Muscle layer of colon (tissue), 2 donors: ENCODE results near the gene ARHGEF11.
"Not testable (repeated sequence)": the region's sequence is repeated elsewhere in the genome, so short reads cannot be mapped to it uniquely, and the experiment has no call there.

Experiments
- H3K27ac ChIP-seq: one replicate; pipeline ENCODE4 v1.7.0; 2013; ENCODE audit warnings: low read depth, mild to moderate bottlenecking, low read length, moderate library complexity
- H3K27me3 ChIP-seq, 2 donors: one replicate each; pipeline ENCODE4 v1.7.0; 2013; ENCODE audit warnings: low read length in 2 of 2, mild to moderate bottlenecking in 2 of 2; ENCODE audit not compliant: insufficient read depth in 2 of 2, control insufficient read depth in 1 of 2
- H3K36me3 ChIP-seq: one replicate; pipeline ENCODE4 v1.7.0; 2013; ENCODE audit warnings: mild to moderate bottlenecking, low read length; ENCODE audit not compliant: insufficient read depth
- H3K4me1 ChIP-seq: one replicate; pipeline ENCODE4 v1.7.0; 2013; ENCODE audit warnings: mild to moderate bottlenecking, low read length; ENCODE audit not compliant: insufficient read depth
- H3K4me3 ChIP-seq, 2 donors: one replicate each; pipeline ENCODE4 v1.7.0; 2013; ENCODE audit warnings: low read length in 2 of 2, low read depth in 1 of 2, mild to moderate bottlenecking in 1 of 2, moderate library complexity in 1 of 2
- H3K9ac ChIP-seq: one replicate; pipeline ENCODE4 v1.7.0; 2013; ENCODE audit warnings: low read length
- H3K9me3 ChIP-seq: one replicate; pipeline ENCODE4 v1.7.0; 2013; ENCODE audit warnings: mild to moderate bottlenecking, low read length
- donor health status: abdominal sarcoma.
- donor health status: Adenocarcinoma of cecum.

Gene ARHGEF11

DNA sequence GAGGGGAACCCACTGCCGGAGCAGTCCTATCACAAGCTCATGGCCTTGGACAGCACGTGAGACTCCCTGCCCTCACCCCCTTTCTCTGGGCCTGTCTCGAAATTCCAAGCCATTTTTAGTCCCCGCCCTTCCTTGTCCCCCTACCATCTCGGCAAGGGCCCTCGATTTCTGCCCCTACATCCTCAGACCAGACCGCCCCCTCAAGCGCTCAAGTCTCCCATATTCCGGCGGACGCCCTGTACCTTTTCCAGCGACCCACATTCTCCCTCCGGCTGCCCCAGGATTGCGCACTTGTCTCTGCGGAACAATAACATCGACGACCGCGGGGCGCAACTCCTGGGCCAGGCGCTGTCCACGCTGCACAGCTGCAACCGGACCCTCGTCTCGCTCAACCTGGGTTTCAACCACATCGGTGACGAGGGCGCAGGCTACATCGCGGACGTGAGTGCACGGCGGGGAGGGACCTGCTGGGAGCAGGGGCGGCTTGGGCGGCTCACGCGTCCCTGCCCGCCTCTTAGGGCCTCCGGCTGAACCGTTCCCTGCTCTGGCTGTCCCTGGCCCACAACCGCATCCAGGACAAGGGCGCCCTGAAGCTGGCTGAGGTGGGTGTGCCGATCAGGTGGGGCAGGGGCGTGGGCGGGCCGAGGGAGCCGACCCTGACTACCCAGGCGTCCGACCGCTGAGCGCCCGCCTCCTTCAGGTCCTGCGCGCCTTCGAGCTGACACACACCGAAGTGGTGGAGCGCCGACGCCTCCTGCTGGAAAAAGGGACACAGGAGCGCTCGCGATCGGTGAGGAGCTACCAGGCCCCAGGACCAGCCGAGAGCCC is 118.1 kb downstream of the ARHGEF11 start:
- Histone ChIP-seq H3K36me3 (no peaks in the 10 kb centered on the region), H3K4me3 (no peak overlapping the region), H3K9ac (no peak overlapping the region), H3K27me3 (peaks cover 24 to 71% of the 10 kb centered on the region in 2 donors), H3K4me1 (peaks cover 9% of the 10 kb centered on the region), H3K27ac (no peak overlapping the region), H3K9me3 (no peaks in the 10 kb centered on the region)

DNA sequence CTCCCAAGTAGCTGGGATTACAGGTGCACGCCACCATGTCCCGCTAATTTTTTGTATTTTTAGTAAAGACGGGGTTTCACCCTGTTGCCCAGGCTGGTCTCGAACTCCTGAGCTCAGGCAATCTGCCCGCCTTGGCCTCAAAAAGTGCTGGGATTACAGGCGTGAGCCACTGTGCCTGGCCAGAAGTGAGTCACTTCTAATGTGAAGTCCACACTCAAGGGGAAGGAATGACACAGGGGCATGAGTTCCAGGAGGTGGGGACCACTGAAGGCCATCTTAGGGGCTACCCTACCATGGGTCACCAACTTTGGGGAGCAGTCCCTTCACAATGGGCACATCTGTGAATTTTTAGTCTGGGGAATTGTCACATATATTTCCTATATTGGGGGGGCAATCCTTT is 118.8 kb downstream of the ARHGEF11 start:
- not testable (repeated sequence) for H3K4me3 ChIP-seq, H3K4me1 ChIP-seq, H3K36me3 ChIP-seq, H3K27ac ChIP-seq, H3K9me3 ChIP-seq, H3K9ac ChIP-seq
- H3K27me3 ChIP-seq, result peaks cover 31 to 79% of the 10 kb centered on the region in 2 donors

DNA sequence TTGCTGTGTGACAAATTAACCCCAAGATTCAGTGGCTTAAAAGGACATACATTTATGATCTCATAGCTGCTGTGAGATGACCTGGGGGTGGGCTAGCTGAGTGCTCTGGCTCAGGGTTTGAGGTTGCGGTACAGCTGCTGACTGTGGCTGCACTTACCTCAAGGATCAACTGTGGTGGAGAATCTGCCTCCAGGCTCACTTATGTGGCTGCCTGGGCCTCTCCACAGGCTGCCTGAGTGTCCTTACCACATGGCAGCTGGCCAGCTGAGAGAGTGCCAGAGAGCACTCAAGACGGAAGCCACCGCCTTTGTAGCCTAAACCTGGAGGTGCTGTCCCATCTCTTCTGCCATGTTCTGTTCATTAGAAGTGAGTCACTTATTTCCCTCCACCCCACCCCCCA is 119.4 kb downstream of the ARHGEF11 start:
- Histone ChIP-seq H3K9ac (no peak overlapping the region), H3K4me1 (peaks cover 9% of the 10 kb centered on the region), H3K4me3 (no peak overlapping the region), H3K27me3 (peaks cover 37 to 84% of the 10 kb centered on the region in 2 donors), H3K9me3 (no peaks in the 10 kb centered on the region), H3K27ac (no peak overlapping the region), H3K36me3 (no peaks in the 10 kb centered on the region)

DNA sequence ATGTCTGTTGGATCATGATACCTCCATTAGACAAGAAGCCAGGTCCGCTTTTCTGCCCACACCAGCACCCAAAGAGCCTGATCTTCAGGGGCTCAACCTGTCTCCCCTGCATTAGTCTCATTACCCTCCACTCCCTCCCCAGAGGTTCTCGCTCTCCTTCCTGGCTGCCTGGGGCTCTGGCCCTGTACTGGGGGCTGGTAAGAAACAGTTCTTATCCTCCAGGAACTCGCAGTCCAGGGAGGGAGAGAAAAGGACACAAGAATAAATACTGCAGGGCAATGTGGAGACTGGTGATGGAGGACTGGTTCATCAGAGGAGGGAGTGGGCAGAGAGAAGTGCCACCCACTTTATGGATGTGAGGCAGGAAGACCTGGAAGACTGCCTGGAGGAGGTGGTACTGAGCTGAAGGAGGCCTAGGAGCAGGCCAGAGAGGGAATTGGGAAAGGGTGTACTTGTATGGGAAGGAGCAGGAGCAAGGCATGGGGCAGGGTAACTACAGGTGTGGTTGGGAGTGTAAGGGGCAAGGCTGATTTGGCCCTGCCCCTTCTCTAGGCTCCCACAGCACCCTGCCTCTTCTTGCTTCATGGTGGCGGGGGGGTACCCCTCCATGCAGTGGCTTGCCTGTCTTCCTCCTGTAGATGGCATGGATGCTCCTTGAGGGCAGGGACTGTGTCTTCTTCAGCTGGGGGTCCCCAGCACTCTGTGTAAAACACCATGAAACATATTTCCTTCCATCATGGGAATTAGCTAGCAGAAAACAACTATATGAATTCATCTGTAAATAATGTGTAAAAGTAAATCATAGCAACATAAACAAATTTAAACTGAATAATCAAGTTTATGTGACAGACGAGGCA is 120.2 kb downstream of the ARHGEF11 start:
- no peaks in the 10 kb centered on the region for H3K9me3 ChIP-seq
- no peaks in the 10 kb centered on the region for H3K36me3 ChIP-seq
- H3K4me3 ChIP-seq, result no peak overlapping the region
- H3K27me3 ChIP-seq, result peaks cover 43 to 92% of the 10 kb centered on the region in 2 donors
- H3K4me1 ChIP-seq, result peaks cover 14% of the 10 kb centered on the region
- no peak overlapping the region for H3K27ac ChIP-seq
- H3K9ac ChIP-seq, result no peak overlapping the region

DNA sequence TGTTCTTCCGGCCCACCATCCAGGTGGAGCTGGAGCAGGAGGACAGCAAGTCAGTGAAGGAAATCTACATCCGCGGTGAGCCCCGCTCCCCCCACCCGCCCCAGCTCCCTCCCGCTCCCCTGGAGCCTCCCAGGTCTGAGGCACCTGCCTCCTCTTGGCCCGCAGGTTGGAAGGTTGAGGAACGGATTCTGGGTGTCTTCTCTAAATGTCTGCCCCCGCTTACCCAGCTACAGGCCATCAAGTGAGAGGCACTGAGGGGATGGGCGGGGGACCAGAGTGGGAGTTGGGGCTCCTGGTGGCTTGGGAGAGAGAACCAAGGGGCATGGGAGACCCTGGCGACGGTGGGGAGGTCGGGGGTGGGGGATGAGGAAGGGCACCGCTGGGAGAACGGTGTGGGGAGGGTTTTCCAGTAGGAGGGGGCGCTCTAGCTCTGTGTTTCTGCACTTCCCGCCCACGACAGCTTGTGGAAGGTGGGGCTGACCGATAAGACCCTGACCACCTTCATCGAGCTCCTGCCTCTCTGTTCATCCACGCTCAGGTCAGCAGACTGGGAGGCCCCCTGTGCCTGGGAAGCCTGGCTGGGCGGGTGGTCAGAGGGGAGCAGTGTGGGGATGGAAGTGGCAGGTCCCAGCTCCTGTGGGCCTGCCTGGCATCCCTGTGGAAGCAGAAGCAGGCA is 120.9 kb downstream of the ARHGEF11 start:
- no peaks in the 10 kb centered on the region for H3K9me3 ChIP-seq
- H3K27me3 ChIP-seq, result peaks cover 43 to 99% of the 10 kb centered on the region in 2 donors
- no peak overlapping the region for H3K9ac ChIP-seq
- H3K36me3 ChIP-seq, result no peaks in the 10 kb centered on the region
- no peak overlapping the region for H3K27ac ChIP-seq
- H3K4me1 ChIP-seq, result peaks cover 17% of the 10 kb centered on the region
- H3K4me3 ChIP-seq, result no peak overlapping the region

DNA sequence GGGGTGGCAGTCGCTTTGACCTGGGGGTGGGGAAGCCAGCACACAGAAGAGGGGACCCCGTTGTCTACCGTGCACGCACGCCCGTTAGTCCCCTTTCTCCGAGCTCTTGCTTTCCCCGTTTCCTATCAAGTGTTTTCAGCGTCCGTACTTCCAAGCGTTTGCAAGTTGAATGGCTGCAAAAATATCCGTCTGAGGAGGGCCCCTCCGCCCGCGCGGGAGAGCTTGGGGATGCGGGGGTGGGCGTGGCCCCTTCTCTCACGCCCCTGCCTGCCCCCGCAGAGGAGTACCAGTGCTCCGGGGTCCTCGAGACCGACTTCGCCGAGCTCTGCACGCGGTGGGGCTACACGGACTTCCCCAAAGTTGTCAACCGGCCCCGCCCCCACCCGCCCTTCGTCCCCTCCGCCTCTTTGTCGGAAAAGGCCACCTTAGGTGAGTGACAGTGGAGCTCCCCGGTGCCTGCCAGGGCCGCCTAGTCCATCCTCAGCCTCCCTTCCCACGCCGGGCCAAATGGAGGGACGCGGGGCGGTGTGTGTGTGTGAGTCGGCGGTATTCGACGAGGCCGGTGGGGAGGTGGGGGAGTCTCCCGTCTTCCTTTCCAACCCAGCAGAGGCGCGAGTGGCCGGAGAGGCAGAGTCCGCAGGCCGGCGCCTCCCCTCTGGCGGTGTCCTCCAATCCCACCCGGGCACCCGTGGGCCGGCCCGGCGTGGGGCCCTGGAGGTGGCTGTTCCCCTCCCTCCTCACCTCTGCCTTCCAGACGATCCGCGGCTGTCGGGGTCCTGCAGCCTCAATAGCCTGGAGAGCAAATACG is 121.7 kb downstream of the ARHGEF11 start:
- H3K9ac ChIP-seq, result no peak overlapping the region
- peaks cover 43 to 91% of the 10 kb centered on the region in 2 donors for H3K27me3 ChIP-seq
- no peak overlapping the region for H3K4me3 ChIP-seq
- no peaks in the 10 kb centered on the region for H3K9me3 ChIP-seq
- no peaks in the 10 kb centered on the region for H3K36me3 ChIP-seq
- H3K27ac ChIP-seq, result no peak overlapping the region
- peaks cover 17% of the 10 kb centered on the region for H3K4me1 ChIP-seq

DNA sequence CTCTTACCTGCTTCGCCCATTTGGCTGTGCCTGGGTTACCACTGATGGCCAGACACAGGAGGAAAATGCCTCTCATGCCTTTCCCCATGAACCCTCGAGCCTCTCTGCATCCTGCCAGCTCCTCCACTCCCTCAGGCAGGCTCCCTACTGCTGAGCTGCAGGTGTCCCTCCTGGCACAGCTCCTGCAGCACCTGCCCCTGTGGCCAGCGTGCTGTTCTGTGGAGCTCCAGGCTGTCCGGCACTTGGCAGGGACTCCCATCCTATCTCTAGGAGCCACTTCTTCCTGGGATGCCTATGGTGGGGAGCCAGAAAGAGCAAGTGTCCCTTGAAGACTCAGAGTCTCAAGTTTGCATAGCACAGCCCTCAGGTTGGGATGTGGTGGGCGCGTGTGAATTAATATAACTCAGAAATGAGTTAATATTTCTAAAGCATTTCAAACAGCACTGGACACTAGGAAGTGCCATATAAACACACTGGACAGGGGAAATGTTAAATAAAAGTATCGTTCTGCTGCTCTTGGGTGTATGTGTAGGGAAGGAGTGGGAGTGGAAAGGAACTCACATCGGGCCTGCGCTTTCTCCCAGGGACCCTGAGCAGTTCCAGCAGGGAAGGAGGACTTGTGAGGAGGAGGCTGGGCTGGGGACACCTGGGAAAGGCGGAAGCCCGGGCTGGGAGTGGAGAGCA is 122.4 kb downstream of the ARHGEF11 start:
- Histone ChIP-seq H3K4me3 (no peak overlapping the region), H3K9me3 (no peaks in the 10 kb centered on the region), H3K4me1 (peaks cover 17% of the 10 kb centered on the region), H3K27me3 (peaks cover 43 to 85% of the 10 kb centered on the region in 2 donors), H3K36me3 (no peaks in the 10 kb centered on the region), H3K27ac (no peak overlapping the region), H3K9ac (no peak overlapping the region)

DNA sequence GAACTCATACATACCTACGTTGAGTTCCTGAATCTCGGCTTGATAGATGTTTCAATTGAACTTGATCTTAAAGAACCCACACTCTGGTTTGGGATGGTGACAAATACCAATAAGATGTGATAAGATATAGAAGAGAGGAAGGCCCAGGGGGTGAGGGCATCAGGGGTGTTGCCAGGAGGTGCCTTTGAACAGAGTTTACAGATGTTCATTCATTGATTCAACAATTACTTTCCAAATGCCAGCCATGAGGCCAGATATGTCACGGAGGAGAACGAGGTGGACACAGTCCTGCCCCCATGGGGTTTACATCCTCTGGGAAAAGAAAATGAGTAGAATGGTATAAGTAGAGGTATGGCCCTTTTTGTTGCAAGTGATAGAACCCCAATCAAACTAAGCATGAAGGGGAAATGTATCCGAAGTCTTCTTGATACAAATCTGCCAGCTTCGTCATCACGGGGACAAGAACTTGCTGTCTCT is 124.5 kb downstream of the ARHGEF11 start:
- Histone ChIP-seq H3K9me3 (no peaks in the 10 kb centered on the region), H3K4me3 (no peak overlapping the region), H3K27me3 (peaks cover 33 to 64% of the 10 kb centered on the region in 2 donors), H3K36me3 (no peaks in the 10 kb centered on the region), H3K4me1 (peaks cover 14% of the 10 kb centered on the region), H3K27ac (no peak overlapping the region), H3K9ac (no peak overlapping the region)

DNA sequence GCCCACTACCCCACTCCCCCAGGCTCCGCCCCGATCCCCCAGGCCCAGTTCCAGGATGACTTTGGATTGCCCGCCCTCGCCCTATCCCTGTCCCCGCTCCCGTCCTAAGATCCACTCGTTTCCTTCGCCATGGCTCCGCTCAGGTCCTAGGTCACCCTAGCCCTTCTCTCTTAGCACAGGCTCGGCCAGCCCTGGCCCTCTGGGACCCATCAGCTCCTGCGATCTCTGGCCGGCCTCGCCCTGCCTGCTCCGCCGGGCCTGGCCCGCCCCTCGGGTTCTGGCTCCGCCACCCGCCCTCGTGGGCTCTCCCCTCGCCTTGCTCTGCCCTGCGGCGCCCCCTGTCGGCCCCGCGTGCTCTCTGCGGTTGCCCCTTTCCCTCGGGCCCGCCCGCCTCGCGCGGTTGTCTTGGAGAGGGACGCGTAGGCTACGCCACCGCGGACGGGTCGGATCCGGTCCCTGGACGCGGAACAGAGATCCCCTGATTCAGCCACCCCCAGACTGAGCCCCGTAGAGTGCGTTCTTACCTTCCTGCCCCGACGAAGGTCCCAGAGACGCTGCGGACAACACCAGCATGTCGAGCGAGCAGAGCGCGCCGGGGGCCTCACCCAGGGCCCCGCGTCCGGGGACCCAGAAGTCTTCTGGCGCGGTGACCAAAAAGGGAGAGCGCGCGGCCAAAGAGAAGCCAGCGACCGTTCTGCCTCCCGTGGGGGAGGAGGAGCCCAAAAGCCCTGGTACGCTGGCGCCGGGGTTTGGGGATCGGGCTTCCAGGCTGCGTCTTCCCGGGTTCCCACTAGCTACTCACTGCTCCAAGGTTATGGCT is 125.1 kb downstream of the ARHGEF11 start, which contains the start of gene LRRC71:
TSS of gene LRRC71 (plus strand) at position 400 of the 820 bp plus-strand sequence. CDS start at position 572, 172 bp downstream.
- no peaks in the 10 kb centered on the region for H3K9me3 ChIP-seq
- peaks cover 14% of the 10 kb centered on the region for H3K4me1 ChIP-seq
- H3K4me3 ChIP-seq, result no peak within 1 kb of the TSS
- no peak within 1 kb of the TSS for H3K27ac ChIP-seq
- H3K9ac ChIP-seq, result no peak within 1 kb of the TSS
- H3K27me3 ChIP-seq, result peaks cover 33 to 58% of the 10 kb centered on the region in 2 donors
- H3K36me3 ChIP-seq, result no peaks in the 10 kb centered on the region
